Stimulated activated CD4-positive, alpha-beta T cell treated with anti-CD3 and anti-CD28 coated beads, Interleukin-1b, Interleukin-23, amount 100 ng/mL, for 48 hours (primary cell): Measurements from ENCODE around the gene TMEM181.
"Not testable (repeated sequence)": the region's sequence is repeated elsewhere in the genome, so short reads cannot be mapped to it uniquely, and the experiment has no call there.

Source experiments
- DNase-seq: peaks from one replicate; pipeline ENCODE4 v3.0.0-alpha.2; 2020

Gene TMEM181

DNA sequence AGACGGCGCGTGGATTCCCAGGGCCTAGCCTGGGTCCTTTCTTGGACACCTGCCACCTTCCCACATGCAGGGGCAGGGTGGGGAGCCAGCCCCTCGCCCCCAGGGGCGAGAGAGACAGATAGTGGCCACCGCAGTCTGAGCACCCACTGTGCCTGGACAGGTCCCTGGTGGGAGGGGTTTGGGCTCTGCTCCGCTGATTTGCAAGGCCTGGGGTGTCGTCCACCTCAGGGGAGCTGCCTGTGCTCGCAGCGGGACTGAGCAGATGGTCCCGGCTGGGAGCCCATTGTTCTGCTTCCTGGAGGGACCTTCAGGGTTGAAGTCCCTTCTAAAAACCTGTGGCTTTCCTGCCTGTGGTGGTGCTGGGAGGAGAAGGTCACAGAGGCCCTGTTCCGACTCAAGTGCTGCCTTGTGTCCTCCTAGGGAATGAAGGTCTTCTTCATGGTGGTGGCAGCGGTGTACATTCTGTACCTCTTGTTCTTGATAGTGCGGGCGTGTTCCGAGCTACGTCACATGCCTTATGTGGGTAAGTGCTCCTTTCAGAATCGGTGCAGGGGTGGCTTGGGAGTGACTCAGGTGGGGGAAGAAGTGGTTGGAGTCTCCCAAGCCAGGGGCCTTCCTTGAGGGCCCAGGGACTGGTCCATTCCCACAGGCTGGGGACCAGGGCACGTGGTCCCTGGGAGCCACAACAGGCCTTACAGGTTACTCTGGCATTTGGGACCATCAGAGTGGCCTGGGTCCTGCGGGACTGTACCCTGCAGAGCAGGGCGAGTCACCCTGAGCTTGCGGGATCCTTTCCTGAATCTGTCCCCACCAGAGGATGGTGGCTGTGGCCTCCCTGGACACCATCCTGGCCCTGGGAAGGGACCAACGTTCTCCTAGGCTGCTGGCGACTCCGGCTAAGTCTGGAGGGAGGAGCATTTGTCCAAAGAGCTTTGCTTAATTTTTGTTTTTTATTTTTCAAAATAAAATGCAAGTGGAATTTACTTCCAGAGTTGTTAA lies 65.1 kb downstream of the TMEM181 start:
- no peak for DNase-seq

DNA sequence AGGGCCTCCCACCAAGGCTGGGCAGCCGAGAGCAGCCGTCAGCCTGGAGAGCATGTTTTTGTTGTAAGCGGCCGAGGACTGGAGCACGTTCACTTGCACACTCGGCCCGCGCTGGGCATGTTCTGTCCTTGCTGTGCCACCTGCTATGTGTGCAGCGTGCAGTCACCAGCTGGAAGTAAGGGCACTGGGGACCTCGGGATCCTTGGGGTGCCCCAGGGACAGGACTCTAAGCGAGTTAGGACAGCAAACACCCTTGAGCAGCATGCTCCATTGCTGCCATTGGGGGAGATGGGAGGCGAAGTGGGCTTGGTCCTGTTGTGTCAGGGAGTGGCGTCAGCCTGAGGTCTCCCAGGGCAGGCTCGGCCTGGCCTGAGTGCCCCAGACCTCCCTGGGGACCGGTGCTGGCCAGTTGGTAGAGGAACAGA lies 66.0 kb downstream of the TMEM181 start:
- DNase-seq, result no peak

DNA sequence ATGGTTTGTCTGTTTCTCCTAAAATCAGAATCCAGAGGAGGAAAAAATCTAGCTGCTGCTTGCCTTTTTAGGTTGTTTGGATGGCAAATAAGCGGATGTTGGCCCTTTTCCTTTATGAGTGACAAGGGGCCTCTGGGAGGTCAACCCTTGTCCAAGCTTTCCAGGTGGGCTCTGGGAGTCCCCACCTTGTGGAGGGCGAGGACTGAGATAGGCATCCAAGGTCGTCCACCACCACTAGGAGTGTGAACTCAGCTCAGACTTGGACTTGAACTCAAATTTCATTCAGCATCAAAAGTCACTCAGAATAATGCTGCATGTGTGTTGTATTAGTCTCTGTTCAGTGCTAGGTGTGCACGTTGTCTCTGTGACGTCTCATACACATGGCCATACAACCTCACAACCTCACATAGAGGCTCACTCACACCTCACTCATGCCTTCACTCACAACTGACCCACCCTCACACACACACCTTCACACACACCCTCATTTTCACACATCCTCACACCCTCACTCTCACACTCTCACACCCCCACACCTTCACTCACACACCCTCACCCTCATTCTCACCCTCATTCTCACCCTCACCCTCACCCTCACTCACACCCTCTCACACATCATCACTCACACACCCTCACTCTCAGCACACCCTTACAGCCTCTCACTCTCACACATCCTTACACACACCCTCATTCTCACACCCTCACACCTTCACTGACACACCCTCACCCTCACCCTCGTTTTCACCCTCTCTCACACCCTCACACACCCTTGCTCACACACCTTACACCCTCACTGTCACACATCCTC lies 66.7 kb downstream of the TMEM181 start:
- no peak for DNase-seq

DNA sequence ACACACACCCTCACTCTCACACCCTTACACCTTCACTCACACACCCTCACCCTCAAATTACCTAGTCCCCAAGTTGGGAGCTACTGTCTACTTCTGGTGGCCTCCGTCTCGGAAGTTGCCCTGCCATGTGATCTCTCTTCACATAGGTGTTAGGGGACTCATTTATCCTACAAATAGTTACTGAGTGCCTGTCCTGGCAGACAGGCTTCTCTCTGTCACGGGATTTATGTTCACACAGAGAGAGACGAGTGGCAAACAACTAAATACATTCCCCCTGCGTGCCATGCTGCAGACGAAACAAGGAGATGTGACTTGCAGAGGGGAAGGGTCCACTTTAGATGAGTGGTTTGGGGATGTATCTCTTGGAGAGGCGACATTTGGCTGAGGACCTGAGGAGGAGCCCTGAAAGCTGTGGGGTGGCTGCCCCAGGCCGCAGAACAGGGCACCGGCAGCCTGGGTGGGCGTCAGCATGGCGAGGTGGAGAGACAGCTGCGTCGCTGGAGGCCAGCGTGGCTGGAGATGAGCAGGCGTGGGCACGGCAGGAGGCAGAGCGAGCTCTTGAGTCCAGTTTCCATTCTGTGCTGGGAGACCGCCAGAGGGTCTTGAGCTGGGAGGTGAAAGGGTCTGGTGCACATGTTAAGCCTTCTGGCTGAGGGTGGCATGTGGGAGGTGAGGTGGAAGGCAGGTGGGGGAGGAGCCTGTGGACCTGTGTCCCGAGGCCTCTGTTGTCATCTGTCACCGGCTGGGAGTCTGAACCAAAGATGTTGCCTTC lies 67.5 kb downstream of the TMEM181 start:
- DNase-seq, result no peak

DNA sequence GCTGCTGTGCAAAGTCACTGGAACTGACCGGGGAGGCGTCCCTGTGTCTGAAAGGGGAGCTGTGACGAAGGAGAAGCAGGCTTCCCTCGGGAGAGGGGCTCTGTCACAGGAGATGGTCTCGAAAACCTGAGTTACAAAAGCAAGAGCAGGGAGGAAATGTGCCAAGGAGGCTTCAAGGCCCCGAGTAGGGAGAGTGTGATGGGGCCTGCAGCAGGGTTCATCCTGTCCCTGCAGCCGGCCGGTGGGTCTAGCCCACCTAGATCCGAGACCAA lies 68.0 kb downstream of the TMEM181 start:
- no peak for DNase-seq

DNA sequence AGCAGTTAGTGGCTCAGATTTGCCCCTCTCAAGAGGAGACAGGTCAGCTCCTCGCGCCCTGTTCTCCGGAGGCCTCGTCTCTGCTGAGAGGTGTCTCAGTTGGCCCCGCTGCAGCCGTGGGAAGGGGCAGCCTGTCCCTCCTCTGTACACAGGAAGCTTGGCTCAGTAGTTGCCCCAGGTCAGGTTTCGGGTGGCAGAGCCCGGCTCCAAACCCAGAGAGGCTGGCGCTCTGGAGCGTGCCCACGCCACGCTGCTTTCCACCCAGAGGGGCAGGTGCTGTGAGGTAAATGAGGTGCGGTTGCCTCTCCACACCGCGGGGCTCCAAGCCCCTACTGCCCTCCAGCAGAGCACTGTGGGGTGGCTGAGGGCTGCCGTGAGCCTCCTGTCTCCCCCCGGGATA lies 68.7 kb downstream of the TMEM181 start:
- no peak for DNase-seq

DNA sequence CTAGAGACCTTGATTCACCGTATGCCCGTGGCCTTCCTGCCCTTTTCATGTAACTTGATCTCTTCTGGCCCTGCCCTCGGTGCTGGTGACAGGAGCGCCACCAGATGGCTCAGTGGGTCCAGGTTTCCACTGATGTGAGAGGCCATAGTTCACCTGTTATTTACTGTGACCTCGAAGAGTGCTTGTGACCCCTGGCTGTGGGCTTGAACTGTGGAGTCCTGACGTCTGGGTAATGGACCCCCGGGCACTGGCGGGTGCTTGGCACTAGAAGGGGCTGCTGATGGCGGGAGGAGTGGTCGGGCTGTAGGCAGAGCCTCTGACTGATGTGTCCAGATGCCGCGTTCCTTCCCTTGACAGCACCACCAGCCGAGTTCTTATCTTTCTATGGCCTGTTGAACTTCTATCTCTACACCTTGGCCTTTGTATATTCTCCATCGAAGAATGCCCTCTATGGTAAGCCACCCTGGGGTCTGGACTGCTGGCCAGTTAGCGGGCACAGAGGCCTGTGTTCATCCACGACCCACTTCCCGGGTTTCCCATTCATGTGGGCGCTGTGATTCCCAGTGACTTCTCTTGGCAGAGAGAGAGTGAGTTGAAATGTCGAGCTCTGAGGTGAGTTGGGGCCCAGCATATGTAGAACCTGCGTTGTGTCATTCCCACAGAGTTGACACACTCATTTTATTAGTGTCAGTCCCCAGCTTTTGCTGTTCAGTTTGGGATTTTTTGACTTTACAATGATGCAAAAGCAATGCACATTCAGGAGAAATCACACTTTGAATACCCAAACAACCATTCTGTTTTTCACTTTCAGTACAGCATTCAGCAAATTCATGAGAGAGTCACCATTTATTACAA lies 69.7 kb downstream of the TMEM181 start:
- DNase-seq, result no peak

DNA sequence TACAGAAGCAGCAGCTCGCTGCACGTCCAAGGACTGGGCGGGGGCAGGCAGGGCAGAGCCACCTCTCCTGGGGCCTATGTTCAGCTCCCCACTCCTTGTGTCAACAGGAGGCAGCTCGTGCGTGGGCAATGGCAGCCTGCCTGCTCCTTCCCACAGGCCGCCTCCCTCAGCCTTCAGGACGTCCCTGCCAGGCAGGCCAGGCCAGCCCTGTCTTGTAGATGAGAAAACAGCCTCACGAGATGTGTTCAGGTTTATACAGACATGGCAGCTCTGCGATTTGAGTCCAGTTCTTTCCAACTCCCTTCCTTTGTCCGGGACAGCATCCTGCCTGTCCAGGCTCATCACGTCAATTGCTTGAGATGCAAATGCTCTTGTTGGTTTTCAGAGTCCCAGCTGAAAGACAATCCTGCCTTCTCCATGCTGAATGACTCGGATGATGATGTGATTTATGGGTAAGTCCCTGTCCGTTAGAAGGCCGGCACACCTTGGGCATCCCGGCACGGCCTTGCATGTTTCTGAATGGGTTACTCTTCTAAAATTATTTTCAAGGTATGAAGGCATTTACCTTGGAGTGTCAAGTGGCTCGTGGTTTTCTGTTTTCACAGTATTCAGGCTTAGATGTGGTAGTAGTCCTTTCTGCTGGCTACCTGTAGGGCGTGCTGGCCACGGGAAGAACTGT lies 71.2 kb downstream of the TMEM181 start:
- no peak for DNase-seq

DNA sequence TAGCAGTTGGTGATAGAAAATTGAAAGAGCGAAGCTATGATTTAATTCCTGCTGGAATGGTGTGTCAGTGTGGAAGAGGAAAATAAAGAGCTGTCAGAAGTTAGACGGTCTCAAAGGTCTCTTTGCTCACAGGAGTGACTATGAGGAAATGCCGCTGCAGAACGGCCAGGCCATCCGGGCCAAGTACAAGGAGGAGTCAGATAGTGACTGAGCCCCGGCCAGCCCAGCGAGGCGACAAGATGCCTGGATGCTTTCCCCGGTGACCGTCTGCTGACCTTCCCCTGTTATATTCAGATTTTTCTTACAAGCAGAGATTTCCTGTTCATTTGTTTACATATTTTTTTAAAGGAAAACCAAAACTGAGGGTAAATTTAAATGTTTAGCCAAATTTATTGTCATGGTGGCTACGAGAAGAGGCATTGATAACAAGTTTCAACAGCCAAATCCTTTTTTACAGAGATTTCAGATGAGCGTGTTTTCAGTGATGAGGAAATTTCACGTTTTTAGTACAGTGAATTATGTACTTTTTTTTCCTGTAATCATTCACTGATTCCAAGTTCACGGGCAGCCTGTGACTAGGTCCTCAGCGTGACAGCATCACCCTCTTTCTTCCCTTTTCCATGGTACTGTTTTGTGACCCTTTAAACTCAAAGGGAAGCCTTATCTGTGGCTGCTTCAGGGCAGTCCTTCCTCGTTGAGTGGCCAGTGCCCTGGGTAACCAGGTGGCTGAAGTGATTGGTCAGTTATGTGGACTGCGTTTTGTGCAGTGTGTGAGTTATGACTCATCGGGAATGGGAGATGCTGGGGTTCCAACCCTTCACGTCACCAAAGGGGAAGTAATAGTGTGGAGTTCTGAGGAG lies 72.0 kb downstream of the TMEM181 start:
- no peak for DNase-seq

DNA sequence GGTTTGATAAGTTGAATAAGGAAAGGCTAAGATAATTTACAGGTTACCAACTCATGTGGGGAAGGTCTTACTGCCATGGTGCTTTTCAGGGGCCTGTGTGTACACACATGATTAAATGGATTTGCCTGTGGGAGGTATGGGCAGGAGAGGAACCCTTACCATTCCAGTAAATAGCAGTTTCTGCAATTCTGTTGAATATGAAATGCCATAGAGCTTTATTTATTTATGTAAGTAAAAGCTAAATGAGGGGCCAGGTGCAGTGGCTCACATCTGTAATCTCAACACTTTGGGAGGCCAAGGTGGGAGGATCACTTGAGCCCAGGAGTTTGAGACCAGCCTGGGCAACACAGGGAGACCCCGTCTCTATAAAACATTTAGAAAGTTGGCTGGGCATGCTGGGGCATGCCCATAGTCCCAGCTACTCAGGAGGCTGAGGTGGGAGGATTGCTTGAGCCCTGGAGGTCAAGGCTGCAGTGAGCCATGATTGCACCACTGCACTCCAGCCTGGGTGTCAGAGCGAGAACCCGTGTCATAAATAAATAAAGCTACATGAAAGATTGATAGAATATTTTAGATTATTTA lies 72.7 kb downstream of the TMEM181 start:
- DNase-seq, result not testable (repeated sequence)

DNA sequence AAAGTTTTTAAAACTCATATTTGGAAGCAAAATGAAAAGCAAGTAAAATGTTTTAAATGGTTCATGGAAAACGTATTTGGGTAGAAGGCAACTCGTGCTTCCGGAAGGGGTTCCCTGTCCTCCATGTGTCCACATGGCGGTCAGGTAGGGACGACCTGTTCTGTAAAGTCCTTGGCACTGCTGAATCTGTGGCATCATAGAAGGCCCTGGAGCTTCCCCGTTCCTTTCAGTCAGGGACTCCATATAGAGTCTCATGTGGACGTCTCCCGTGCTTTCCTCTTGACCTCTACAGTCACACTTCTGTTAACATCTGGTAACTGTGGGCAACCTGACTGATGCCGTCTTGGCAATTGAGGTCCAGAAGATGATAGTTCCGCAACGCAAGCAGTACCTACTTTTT lies 73.2 kb downstream of the TMEM181 start:
- DNase-seq, result no peak

DNA sequence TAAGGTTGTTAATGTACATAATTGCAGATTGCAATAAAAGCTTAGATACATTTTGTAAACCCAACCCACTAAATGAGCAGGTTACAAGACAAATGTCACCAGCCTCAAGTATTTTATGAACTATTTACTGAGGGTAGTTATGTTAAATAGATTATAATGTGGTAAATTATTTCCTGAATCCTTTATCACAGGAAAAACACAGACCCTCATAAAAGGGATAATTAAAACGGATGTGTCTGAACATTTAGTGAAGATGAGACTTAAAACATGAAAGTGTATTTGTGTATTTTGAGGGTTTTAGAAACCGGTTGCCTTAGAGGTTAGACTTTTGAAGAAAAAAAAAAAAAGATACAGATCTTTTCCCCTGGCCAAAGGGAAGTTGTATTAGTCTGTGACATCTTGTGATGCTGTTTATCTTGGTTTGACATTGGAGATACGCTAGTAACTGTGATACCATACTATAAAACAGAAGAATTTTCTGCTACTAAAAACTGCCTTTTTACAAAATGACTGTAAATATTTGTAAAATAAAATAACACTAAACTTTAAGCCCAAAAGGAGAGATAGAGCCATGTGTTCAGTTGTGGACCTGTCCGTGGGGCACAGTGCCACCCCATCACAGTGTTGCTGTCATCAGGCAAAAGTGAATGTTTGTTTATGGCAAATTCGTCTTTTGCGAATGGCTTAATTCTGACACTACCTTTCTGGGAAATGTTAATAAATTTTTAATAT lies 75.0 kb downstream of the TMEM181 start:
- no peak for DNase-seq

DNA sequence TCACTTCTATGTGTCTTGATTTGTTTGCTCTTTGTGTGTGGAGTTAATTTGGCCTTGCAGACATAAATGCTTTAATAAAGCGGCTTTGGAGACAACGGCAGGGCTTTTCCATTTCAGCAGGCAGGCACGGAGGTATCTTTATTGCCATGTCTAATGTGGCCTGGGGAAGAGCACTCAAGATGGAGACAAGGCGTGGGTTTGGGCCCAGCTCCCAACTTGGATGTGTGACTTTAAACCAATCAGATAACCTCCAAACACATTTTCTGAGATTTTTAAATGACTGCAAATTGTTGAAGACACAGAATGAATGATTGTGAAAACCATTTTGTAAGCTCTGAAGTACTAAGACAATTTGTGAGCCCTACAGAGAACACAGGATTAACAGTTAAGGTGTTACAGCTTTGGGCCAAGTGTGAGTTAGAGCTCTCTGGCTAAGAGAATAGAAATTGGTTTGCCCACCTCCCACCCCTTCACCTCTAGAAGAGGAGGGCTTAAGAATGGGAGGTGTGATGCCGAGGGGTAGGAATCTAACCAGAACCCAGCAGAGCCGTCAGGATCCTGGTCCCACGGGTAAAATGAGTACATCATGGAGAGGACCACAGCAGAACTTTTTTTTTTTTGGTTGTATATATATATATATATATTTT lies 75.7 kb downstream of the TMEM181 start:
- DNase-seq, result no peak

DNA sequence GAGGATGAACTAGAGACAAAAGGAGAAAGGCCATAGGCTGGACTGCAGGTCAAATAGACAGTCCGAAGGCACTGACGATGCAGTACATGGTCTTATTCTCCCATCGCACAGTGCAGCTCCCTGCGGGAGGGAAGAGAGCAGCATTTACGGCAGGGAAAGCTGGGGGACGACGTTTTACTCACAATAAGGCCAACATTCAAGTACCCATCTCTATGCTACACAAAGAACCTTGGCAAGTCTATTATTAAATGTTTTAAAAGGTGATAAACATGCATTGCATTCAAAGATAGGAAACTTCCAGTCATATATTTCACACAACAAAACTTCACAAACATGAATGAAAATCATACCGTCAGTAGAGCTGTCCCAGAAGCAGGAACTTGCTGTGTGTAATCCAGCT lies 76.9 kb downstream of the TMEM181 start:
- no peak for DNase-seq

DNA sequence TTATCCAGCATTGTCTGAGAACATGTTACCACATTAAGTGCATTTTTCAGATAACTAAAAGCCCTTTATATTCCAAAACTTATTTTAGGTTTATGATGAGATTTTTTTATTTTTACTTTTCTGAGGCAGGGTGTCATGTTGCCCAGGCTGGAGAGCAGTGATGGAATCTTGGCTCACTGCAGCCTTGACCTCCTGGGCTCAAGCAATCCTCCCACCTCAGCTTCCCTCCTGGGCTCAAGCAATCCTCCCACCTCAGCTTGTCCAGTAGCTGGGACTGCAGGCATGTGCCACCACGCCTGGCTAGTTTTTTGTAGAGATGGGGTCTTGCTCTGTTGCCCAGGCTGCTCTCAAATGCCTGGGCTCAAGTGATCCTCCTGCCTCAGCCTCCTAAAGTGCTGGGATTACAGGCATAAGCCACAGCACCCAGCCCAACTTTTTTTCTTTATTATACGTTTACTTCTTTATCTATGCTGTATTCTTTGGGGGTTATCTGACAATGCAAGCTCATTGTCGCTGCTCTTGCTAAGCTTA lies 78.5 kb downstream of the TMEM181 start:
- no peak for DNase-seq

DNA sequence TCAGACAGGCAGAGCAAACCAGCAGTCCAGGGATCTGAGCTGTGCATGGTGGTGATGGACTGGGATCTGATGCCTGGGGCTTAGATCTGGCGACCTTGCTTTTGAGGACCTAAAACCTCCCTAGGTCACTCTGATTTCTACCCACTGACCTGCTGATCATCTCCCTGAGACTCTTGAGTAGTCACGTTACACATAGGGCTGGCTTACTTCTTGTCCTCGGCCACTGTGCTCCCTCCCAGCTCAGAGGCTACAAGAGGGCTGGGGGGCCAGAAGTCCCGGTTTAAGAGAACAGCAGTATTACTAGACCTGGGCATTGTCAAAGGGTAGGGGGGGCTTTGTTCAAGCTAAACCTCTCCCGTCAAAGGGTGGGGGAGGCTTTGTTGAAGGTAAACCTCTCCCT lies 79.2 kb downstream of the TMEM181 start:
- no peak for DNase-seq

DNA sequence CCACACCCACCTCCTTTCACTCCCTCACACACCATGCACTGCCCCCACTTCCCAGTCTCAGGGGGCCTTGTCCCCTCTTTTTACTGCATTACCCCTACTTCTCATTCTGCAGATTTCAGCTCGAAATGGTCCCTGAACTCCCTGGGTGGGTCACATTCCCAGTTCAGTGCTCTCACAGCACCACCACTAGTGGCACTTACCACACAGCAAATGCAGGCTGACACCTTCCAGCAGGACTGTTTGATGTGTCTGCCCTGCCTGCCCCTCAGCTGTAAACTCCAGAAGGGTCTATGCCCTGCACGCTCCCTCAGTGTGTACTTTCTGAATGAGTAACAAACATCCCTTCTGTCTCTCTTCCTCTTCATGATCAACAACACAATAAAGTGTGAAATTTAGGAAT lies 80.6 kb downstream of the TMEM181 start:
- no peak for DNase-seq

DNA sequence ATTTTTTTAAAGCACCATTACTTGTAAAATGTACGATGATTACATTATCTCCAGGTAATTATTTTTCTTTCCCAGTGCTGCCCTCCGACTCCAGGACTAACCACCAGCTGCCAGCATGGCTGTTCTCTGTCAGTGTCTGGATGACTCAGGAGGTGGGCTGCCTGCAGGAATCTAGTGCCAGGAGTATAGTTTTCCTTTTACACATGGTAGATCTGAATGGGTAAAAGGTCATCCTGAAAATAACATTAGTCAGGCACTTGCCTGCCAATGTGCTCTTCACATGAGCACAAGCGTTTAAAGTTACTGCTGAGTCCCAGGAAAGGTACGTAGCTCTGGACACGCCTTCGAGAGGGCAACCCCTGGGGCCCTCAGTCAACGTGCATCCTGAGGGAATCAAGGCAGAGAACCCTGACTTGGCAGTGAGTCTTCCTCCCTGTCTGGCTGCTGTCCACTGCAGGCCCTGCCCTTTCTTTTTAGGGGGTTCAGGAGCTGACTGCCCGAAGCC lies 82.3 kb downstream of the TMEM181 start:
- no peak for DNase-seq

DNA sequence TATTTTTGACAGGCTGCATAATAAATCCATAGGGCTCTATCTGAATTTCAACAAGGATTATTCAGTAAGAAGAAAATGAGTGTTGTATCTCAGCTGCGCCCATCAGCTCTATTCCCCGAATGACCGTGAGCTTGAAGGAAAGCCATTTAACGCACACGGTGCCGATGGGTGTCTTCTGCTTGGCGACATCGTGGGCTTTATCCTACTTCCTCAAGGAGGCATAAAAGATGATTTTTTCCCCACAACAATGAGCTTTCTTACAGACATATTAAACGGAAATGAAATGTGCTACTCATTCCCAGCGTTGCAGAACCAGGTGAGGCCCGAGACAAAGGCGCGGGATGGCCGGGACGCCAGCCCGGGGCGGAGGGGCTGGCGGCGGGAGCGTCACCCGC lies 83.9 kb downstream of the TMEM181 start:
- no peak for DNase-seq
